Measurements from ENCODE around the gene CDC42SE2. TPM values are rescaled to one million over a fixed set of nuclear protein-coding genes. Genes with fewer than 3 reads are reported as not detected.
"Not testable (repeated sequence)": the region's sequence is repeated elsewhere in the genome, so short reads cannot be mapped to it uniquely, and the experiment has no call there.

Gene CDC42SE2
- total RNA-seq, 2 experiments from 2014 or later: 115 to 126 TPM

- H3K27me3 Mint-ChIP-seq (ENCODE audit: low read depth): no peaks in the 10 kb centered on the region
- no peak for ATAC-seq
- H3K4me1 Mint-ChIP-seq (ENCODE audit: low read depth): peaks cover 73% of the 10 kb centered on the region
- ChIA-PET CTCF (interaction anchor here (1.5 kb wide), 1 partner anchor 9 kb away, joined by 3 read pairs; no protein-coding TSS in a partner anchor), POLR2A (interaction anchor here (0.7 kb wide), 1 partner anchor 1731 kb away, joined by 5 read pairs; no protein-coding TSS in a partner anchor)
- peaks cover 66% of the 10 kb centered on the region for H3K36me3 Mint-ChIP-seq (ENCODE audit: low read depth)
- DNase-seq: no peak
- no peak overlapping the region for H3K4me3 Mint-ChIP-seq
- H3K9me3 Mint-ChIP-seq (ENCODE audit: insufficient read depth): peaks cover 11% of the 10 kb centered on the region
- H3K27ac Mint-ChIP-seq: no peak overlapping the region
Observed at GRCh38 chr5:131316822-131317221, 53.0 kb downstream of the CDC42SE2 start.

- DNase-seq (no peak), ATAC-seq (no peak)
- Mint-ChIP-seq H3K9me3 (ENCODE audit: insufficient read depth) (peaks cover 11% of the 10 kb centered on the region), H3K36me3 (ENCODE audit: low read depth) (peaks cover 76% of the 10 kb centered on the region), H3K4me3 (no peak overlapping the region), H3K27me3 (ENCODE audit: low read depth) (no peaks in the 10 kb centered on the region), H3K27ac (no peak overlapping the region), H3K4me1 (ENCODE audit: low read depth) (peaks cover 67% of the 10 kb centered on the region)
- ChIA-PET CTCF (no interaction called here), POLR2A (no interaction called here)
Observed at GRCh38 chr5:131318455-131318854, 54.6 kb downstream of the CDC42SE2 start.

GRCh38 chr5:131321066-131321465 is 57.2 kb downstream of the CDC42SE2 start:
- ChIA-PET CTCF (interaction anchor here (0.9 kb wide), 1 partner anchor 9 kb away, joined by 3 read pairs; no protein-coding TSS in a partner anchor), POLR2A (no interaction called here)
- H3K27me3 Mint-ChIP-seq (ENCODE audit: low read depth): no peaks in the 10 kb centered on the region
- peaks cover 72% of the 10 kb centered on the region for H3K36me3 Mint-ChIP-seq (ENCODE audit: low read depth)
- DNase-seq (no peak), ATAC-seq (no peak)
- peaks cover 11% of the 10 kb centered on the region for H3K9me3 Mint-ChIP-seq (ENCODE audit: insufficient read depth)
- H3K4me3 Mint-ChIP-seq: no peak overlapping the region
- H3K27ac Mint-ChIP-seq: no peak overlapping the region
- peaks cover 61% of the 10 kb centered on the region for H3K4me1 Mint-ChIP-seq (ENCODE audit: low read depth)

GRCh38 chr5:131322926-131323325 is 59.1 kb downstream of the CDC42SE2 start:
- Mint-ChIP-seq H3K27me3 (ENCODE audit: low read depth) (no peaks in the 10 kb centered on the region), H3K27ac (peak overlapping the region; percentile 49), H3K9me3 (ENCODE audit: insufficient read depth) (peaks cover 4% of the 10 kb centered on the region), H3K4me1 (ENCODE audit: low read depth) (peaks cover 59% of the 10 kb centered on the region), H3K36me3 (ENCODE audit: low read depth) (peaks cover 67% of the 10 kb centered on the region), H3K4me3 (no peak overlapping the region)
- ChIA-PET CTCF (no interaction called here), POLR2A (interaction anchor here (1.3 kb wide), 1 partner anchor 59 kb away, joined by 4 read pairs; the partner anchor contains the start of gene CDC42SE2)
- ATAC-seq (no peak), DNase-seq (no peak)

- CTCF ChIA-PET: interaction anchor here (1.0 to 1.3 kb wide), 3 partner anchors 10 to 58 kb away, joined by 3 to 4 read pairs (median 4); no protein-coding TSS in a partner anchor
- Mint-ChIP-seq H3K27me3 (ENCODE audit: low read depth) (no peaks in the 10 kb centered on the region), H3K27ac (no peak overlapping the region), H3K9me3 (ENCODE audit: insufficient read depth) (peaks cover 4% of the 10 kb centered on the region), H3K4me3 (no peak overlapping the region), H3K36me3 (ENCODE audit: low read depth) (peaks cover 66% of the 10 kb centered on the region), H3K4me1 (ENCODE audit: low read depth) (peaks cover 63% of the 10 kb centered on the region)
- DNase-seq: no peak
- POLR2A ChIA-PET: interaction anchor here (1.3 kb wide), 1 partner anchor 59 kb away, joined by 4 read pairs; the partner anchor contains the start of gene CDC42SE2
- no peak for ATAC-seq
Observed at GRCh38 chr5:131323378-131323777, 59.5 kb downstream of the CDC42SE2 start.

GRCh38 chr5:131324303-131324702 is 60.5 kb downstream of the CDC42SE2 start:
- H3K36me3 Mint-ChIP-seq (ENCODE audit: low read depth): peaks cover 66% of the 10 kb centered on the region
- ChIA-PET CTCF (interaction anchor here (1.0 to 1.8 kb wide), 6 partner anchors 11 to 99 kb away, joined by 3 to 5 read pairs (median 4); no protein-coding TSS in a partner anchor), POLR2A (interaction anchor here (0.6 kb wide), 1 partner anchor 33 kb away, joined by 3 read pairs; no protein-coding TSS in a partner anchor)

GRCh38 chr5:131328536-131329285 is 64.9 kb downstream of the CDC42SE2 start:
- H3K9me3 Mint-ChIP-seq (ENCODE audit: insufficient read depth): no peaks in the 10 kb centered on the region
- ChIA-PET POLR2A (no interaction called here), CTCF (interaction anchor here (1.1 to 1.5 kb wide), 3 partner anchors 8 to 53 kb away, joined by 3 to 4 read pairs (median 3); no protein-coding TSS in a partner anchor)
- no peaks in the 10 kb centered on the region for H3K27me3 Mint-ChIP-seq (ENCODE audit: low read depth)
- DNase-seq (no peak), ATAC-seq (no peak)
- H3K4me3 Mint-ChIP-seq: no peak overlapping the region
- H3K36me3 Mint-ChIP-seq (ENCODE audit: low read depth): peaks cover 76% of the 10 kb centered on the region
- H3K4me1 Mint-ChIP-seq (ENCODE audit: low read depth): peaks cover 57% of the 10 kb centered on the region
- H3K27ac Mint-ChIP-seq: no peak overlapping the region

More at GRCh38 chr5:131324303-131324702, 60.5 kb downstream of the CDC42SE2 start:
- H3K9me3 Mint-ChIP-seq (ENCODE audit: insufficient read depth): peaks cover 3% of the 10 kb centered on the region
- no peaks in the 10 kb centered on the region for H3K27me3 Mint-ChIP-seq (ENCODE audit: low read depth)
- ATAC-seq: no peak
- no peak overlapping the region for H3K4me3 Mint-ChIP-seq
- peak overlapping the region; percentile 28 for H3K27ac Mint-ChIP-seq
- peaks cover 68% of the 10 kb centered on the region for H3K4me1 Mint-ChIP-seq (ENCODE audit: low read depth)
- DNase-seq: no peak

GRCh38 chr5:131329286-131329560 is 65.4 kb downstream of the CDC42SE2 start:
- ChIA-PET POLR2A (no interaction called here), CTCF (interaction anchor here (1.1 to 1.5 kb wide), 3 partner anchors 8 to 53 kb away, joined by 3 to 4 read pairs (median 3); no protein-coding TSS in a partner anchor)

GRCh38 chr5:131330031-131330430 is 66.2 kb downstream of the CDC42SE2 start:
- Mint-ChIP-seq H3K27me3 (ENCODE audit: low read depth) (no peaks in the 10 kb centered on the region), H3K4me3 (no peak overlapping the region), H3K36me3 (ENCODE audit: low read depth) (peaks cover 84% of the 10 kb centered on the region), H3K27ac (peak overlapping the region; percentile 43), H3K4me1 (ENCODE audit: low read depth) (peaks cover 62% of the 10 kb centered on the region), H3K9me3 (ENCODE audit: insufficient read depth) (peaks cover 11% of the 10 kb centered on the region)
- ATAC-seq: no peak
- CTCF ChIA-PET: interaction anchor here (1.1 to 1.5 kb wide), 2 partner anchors 9 to 21 kb away, joined by 3 read pairs; no protein-coding TSS in a partner anchor
- no peak for DNase-seq
- POLR2A ChIA-PET: no interaction called here

More at GRCh38 chr5:131329286-131329560, 65.4 kb downstream of the CDC42SE2 start:
- Mint-ChIP-seq H3K27ac (no peak overlapping the region), H3K4me1 (ENCODE audit: low read depth) (peaks cover 59% of the 10 kb centered on the region), H3K4me3 (no peak overlapping the region), H3K9me3 (ENCODE audit: insufficient read depth) (peaks cover 3% of the 10 kb centered on the region), H3K36me3 (ENCODE audit: low read depth) (peaks cover 78% of the 10 kb centered on the region), H3K27me3 (ENCODE audit: low read depth) (no peaks in the 10 kb centered on the region)
- DNase-seq (no peak), ATAC-seq (no peak)

GRCh38 chr5:131335756-131336155 is 71.9 kb downstream of the CDC42SE2 start:
- H3K27me3 Mint-ChIP-seq (ENCODE audit: low read depth); DNase-seq; CTCF ChIA-PET; H3K4me3 Mint-ChIP-seq; POLR2A ChIA-PET; ATAC-seq: not testable (repeated sequence)
- H3K4me1 Mint-ChIP-seq (ENCODE audit: low read depth): peaks cover 63% of the 10 kb centered on the region
- H3K27ac Mint-ChIP-seq: peak overlapping the region; percentile 18
- peaks cover 93% of the 10 kb centered on the region for H3K36me3 Mint-ChIP-seq (ENCODE audit: low read depth)
- H3K9me3 Mint-ChIP-seq (ENCODE audit: insufficient read depth): peaks cover 15% of the 10 kb centered on the region

GRCh38 chr5:131336801-131337200 is 72.9 kb downstream of the CDC42SE2 start:
- Mint-ChIP-seq H3K36me3 (ENCODE audit: low read depth) (peaks cover 98% of the 10 kb centered on the region), H3K9me3 (ENCODE audit: insufficient read depth) (peaks cover 15% of the 10 kb centered on the region), H3K4me1 (ENCODE audit: low read depth) (peaks cover 65% of the 10 kb centered on the region)
- DNase-seq; ATAC-seq; H3K27me3 Mint-ChIP-seq (ENCODE audit: low read depth); H3K27ac Mint-ChIP-seq; POLR2A ChIA-PET; H3K4me3 Mint-ChIP-seq; CTCF ChIA-PET: not testable (repeated sequence)

Measured in activated CD8-positive, alpha-beta T cell treated with anti-CD3 and anti-CD28 coated beads, Interleukin-2, amount 10 ng/mL, durations not matched to agents 7 days and 5 days (primary cell).